Midbrain (tissue), 1 donor: ENCODE data around the gene NTPCR.
"Not testable (repeated sequence)": the region's sequence is repeated elsewhere in the genome, so short reads cannot be mapped to it uniquely, and the experiment has no call there.

ENCODE experiments used
- DNase-seq: peaks from one replicate; lab custom pipeline; 2025; lab: John Stamatoyannopoulos, UW

NTPCR gene, protein sequence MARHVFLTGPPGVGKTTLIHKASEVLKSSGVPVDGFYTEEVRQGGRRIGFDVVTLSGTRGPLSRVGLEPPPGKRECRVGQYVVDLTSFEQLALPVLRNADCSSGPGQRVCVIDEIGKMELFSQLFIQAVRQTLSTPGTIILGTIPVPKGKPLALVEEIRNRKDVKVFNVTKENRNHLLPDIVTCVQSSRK

DNA sequence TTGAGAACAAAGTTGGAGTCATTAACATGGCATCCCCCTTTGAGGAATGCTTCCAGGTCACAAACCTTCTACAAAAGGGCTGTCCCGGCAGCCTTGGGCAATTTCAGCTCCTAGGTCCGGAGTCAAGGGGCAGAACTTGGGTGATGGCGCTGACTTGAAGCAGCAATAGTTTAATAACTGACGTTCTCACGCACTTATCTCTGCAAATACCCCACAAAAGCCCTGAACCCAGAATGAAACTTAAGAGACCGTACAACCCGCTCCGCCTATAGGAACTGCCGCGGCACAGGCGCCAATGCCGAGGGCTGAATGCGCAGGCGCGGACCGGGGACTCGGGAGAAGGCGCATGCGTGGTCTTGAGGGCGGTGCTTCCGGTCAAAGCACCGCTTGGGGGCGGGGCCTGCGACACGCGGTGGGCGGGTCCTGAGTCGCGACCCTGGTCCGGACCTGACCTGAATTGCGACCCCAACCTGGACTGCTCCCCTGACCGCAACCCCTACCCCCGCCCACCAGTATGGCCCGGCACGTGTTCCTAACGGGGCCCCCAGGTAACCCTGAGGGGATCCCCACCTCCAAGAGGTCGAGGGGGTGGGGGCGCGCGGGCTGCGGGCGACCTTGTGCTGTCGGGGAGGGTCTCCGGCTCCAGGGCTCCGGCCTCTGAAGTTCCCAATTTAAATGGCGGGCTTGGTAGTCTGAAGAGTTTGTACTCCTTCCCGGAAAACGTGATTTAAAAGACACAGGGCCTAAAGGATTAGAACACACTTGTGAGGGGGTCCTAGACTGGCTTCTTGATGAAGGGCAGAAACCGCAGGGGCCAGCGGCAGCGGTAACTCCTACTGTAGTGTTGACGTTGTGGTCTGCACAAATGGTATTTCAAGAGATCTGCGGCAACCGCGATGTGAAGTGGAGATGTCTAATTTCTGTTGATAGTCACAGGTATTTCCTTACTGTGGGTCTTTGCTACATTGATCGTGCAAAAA is at the start of gene NTPCR:
NTPCR (plus strand) TSS at position 415 of the 980 bp plus-strand sequence; CDS start at position 515, 100 bp downstream.
- DNase-seq = peak; percentile 95

DNA sequence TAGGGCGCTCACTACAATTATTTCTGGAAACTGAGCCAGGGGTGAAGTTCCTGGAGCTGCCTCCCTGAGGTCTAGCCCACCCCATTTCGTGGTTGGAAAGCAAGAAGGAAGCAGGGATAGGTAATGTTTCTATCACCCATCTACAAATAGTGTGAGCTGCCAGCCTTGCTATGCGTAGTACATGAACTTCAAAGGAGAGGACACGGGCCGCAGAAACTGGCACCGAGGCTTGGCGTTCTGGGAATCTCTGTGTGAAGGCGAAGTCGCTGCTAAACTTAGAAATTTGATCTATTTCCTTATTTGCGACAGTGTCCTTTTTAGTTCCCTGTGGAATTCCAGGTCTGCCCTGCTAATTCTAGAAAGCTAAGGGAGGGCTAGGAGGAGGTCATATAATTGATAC is 49.6 kb upstream of the NTPCR start:
- no peak for DNase-seq

DNA sequence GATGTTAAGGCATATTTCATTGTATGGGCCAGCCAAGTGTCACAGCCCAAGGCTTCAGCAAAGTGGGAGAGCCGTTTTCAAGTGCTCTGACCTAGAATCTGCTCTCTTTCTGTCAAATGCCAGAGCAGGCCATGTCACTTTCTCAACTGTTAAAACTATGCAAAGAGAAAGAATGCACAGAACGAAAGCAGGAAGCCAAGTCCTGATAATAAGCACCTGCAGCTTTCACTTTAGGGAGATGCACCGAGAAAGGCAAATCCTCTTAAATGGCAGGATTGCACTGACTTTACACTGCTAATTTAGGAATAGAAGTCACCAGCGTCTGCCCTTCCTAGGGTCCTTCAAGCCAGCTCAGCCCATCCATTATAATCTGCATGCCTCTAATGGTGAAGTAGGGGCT is 49.2 kb upstream of the NTPCR start:
- DNase-seq = no peak

DNA sequence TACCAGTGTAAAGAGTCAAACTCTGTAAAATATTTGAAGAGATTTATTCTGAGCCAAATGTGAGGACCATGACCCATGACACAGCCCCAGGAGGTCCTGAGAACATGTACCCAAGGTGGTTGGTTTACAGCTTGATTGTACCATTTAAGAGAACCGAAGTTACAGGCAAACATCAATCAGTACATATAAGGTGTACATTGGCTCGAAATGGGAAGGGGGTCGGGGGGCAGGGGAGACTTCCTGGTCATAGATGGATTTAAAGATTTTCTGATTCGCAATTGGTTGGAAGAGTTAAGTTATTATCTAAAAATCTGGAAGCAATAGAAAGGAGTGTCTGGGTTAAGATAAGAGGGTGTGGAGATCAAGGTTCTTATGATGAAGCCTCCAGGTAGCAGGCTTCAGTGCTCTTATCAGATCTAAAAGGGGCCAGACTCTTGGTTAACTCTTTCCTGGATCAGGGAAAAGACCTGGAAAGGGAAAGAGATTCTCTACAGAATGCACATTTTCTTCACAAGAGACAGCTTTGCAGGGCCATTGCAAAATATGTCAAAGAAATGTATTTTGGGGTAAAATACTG is 47.5 kb upstream of the NTPCR start:
- DNase-seq = no peak

DNA sequence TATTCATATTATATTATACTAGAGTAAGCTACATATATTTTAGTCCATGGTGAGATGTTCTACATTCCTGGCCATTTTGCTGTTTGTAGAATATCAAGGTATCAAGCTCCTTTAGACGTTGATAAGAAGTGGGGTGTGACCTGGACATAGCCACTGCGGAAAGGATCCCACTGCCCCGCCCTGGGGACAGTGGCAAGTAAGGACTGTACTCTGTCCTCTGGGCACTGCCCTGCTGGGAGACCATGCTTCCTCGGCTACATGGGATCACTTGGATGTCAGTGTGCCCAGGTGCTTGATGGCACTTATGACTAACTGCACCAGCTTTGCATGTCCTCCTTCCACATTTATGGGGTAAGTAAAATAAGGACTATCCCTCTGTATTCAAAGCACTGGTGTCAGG is 46.3 kb upstream of the NTPCR start:
- DNase-seq = no peak

DNA sequence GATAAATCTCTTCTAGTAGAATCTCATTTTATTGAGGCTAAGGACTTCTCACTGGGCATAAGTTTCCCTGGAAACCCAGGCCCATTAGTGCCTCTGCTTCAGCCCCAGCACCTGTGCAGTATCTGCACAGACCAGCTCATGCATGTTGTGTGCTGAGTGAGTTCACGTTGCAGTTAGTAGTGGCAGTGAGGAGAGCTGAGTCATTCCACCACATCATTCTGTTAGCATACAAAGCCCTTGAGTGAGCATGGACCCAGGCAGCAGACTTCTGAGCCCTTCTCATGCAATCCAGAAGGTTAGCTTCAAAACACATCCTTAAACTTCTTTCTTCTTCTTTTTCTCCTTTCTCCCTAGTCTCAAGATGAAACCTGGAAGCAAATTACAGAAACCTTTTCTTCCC is 45.8 kb upstream of the NTPCR start:
- DNase-seq = no peak

DNA sequence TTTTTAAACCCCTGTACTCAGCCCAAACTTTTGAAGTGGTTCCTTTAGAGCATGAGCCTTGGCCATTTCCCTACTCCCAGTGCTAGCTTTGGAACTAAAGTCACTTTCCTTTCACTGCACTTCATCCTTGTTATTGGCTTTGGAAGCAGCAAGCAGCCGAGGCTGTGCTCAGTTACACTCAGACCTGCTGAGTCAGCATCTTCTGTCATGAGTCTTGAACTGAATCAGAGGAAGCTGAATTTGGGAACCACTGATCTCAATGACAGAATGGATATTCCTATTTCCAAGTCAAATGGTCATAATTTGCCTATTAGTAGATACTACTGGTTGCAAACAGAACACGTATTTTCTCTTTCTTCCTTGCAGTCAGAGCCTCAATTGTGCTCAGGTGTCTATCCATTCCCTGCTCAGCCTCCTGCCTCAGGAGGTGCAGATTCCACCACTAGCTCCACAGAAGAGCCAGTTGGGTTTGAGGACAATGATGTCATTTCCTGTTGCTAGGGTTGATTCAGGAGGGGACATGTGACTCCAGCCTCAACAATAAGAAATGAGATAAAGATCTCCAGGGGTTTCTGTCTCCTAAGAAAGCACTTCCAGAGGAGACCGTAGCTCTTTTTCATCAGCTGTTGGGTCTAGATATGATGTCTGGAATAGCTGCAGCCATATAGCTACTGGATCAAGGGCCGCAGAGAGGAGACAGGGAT is 44.9 kb upstream of the NTPCR start:
- DNase-seq = no peak

DNA sequence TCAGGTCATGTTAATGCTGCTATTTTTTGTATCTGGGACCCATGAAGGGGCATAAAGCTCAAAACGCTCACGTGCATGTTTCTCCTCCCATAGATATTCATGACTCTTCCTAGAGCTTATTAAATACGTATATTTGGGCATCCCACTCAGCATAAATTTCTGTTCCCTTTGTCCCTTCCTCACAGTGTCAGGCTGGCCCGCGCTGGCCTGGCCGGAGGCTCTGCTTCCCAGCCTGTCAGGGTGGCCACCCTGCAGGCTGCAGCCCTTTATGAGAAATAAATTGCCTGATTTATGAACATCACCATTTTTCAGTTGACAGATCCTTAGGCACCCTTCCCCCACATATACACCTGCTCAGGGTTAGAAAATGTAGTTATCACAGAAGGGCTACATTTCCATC is 44.0 kb upstream of the NTPCR start:
- DNase-seq = no peak

DNA sequence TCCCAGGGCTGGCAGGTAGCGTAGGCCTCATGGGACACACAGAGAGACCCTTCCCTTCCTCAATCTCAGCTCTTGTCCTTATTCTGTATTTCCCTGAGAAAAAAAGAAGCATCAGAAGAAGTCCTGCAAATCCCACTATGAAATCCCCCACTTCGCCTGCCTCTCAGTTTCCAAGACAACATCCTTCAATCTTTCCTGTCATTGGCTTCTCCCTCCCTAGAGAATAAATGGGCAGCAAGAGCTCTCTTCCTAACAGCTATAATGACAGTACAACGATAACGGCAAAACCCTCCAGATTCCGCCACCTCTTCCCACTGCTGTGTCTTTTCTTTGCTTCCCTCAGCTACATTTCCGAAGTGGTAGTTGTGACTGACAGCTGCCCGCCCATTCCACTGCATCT is 41.6 kb upstream of the NTPCR start:
- DNase-seq = no peak

DNA sequence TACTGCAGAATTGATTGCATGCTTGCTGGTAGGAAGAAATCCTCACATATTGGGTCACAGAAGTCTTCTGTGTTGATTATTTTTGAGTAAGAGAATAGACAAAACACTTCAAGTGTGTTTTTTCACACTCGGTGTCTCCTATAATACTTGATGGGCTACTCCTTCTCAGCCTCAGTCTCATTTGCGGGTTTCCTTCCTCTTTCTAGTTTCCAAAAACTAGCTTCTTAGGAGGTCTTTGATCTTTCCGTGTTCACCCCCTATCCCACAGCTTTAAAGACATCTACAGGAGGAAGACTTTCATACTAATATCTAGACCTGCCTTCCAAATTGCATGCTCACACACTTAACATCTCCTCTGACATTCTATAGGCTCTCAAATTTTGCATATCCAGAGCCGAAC is 40.7 kb upstream of the NTPCR start:
- no peak for DNase-seq

DNA sequence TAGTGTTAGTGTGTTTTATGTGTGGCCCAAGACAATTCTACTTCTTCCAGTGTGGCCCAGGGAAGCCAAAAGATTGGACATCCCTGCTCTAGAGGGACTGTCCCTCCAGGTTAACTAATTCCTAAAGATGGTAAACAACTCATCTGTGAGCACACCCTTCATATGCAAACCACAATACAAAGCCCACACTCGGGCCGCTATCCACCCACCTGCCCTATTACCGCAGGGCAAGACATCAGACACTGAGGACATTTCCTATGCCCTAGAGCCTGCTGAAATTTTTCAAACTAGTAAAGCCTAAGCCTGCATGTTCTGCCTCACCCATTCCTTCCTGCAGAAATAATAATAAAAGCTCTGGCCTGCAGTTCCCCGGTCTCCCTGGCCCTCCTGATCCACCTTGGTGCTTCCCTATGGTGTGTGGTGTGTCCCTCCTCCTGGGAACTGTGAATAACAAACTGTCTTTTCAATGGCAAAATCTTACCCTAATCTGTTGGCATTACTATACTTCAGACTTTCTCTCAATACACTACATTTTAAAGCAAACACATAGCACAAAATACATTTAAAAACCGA is 39.3 kb upstream of the NTPCR start:
- no peak for DNase-seq

DNA sequence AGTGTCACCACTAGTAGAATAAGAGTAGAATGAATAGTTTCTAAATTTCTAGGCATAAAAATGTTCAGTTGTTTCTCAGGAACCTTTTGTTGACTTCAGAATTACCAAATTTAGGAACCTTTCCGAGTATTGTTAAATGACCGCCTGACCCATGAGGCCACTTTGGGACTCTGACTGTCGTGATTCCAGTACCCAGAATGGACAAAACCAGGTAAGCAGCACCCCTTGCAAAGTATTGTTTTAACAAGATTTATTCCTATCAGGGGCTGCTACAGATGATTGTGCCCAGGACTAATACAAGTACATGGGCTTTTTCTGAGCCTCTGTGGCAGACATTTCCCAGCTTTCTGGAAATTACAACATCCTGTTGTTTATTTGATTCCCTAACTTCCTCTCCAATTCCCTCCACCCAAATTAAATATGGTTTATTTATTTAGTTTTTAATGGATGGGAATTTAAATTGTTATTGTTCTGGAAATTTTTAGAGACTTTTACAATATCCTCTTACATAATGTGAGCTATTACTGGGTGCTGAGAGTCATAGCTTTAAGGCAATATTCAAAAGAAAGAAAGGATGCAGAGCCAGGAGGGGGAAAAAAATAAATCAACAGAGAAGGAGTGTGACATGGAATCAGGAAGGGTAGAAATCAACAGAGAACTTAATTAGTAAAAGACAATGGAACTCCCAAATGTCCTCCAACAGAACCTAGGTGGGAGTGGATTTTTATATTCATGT is 37.4 kb upstream of the NTPCR start:
- no peak for DNase-seq

DNA sequence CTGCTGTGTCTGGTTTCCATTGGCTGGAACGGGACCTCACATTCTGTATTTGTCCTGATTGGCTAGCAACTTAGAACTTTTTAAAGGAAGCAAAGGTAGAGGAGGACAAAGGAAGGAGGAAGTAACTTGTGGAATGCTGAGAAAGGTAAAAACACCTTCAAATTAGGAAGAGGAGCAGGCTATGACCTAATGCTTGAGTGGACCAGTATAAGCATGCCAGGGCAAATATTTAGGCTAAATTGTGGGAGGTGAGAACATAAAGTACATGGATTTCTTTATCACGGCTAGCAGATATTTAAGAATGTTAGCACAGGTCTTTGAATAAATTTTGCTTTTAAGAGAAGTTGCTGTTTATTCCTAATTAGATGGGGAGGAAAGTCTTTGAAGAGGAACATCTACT is 36.1 kb upstream of the NTPCR start:
- DNase-seq = not testable (repeated sequence)

DNA sequence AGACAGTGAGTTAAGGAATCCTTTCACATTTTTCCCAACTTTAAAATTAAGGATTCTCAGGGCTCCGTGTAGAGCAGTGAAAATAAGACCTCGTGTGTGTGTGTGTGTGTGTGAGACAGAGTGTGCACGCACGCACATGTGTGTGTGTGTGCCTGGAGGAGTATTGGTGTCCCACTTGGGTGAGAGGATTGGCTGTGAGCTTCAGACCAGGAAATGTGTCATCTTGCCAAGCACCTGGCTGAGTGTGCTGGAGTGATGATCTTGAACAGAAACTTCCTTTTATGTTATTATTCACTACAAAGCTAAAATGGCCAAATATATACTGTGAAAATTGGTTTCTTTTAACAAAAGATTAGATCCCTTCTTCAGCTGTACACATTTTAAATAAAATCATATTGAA is 35.2 kb upstream of the NTPCR start:
- no peak for DNase-seq

DNA sequence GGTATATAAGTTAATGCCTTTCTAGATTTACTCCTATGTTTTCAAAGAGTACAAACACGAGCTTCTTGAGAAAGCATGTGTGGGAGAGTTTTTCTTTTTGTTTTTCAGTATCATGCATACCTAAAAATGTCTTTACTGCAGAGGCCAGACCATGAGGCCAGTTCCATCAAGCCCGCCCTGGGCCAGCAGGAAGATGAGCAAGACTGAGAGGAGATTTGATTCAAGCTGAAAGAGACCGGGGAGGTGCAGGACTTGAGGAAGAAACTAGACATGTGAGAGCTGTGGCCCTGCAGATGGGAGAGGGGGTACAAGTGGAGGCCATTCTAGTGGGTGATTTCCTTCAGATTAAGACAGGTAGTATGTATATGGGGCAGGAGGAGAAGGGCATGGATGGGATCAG is 33.4 kb upstream of the NTPCR start:
- DNase-seq = no peak

DNA sequence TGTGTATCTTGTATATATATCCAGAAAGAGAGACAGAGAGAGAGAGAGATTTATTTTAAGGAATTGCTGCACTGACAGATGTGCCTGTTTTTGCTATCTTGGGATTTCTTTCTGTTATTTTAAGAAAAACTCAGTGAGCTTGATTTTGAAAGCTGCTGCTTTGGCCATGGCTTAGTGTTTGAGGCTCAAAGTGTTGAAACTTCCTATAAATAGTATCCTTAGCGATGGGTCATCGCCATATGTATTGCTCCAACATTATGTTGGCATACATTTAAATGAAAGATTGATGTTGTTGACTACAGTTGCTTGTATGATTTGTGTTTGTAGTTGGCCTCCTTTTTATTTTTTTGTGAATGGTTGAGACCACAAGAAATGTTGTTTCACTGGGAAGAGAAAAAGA is 29.0 kb upstream of the NTPCR start:
- DNase-seq = no peak

DNA sequence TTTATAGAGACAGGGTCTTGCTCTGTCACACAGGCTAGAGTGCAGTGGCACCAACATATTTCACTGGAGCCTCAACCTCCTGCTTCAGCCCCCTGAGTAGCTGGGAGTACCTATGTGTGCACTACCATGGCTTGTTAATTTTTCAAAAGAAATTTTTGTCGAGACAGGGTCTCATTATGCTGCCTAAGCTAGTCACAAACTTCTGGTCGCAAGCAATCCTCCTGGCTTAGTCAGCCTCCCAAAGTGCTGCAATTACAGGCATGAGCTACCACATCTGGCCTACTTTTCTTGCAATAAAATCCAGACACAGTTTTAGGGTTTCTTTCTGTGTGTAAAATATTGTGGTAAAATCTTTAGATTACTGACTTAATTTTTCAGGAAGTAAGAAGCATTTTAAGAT is 27.9 kb upstream of the NTPCR start:
- no peak for DNase-seq

DNA sequence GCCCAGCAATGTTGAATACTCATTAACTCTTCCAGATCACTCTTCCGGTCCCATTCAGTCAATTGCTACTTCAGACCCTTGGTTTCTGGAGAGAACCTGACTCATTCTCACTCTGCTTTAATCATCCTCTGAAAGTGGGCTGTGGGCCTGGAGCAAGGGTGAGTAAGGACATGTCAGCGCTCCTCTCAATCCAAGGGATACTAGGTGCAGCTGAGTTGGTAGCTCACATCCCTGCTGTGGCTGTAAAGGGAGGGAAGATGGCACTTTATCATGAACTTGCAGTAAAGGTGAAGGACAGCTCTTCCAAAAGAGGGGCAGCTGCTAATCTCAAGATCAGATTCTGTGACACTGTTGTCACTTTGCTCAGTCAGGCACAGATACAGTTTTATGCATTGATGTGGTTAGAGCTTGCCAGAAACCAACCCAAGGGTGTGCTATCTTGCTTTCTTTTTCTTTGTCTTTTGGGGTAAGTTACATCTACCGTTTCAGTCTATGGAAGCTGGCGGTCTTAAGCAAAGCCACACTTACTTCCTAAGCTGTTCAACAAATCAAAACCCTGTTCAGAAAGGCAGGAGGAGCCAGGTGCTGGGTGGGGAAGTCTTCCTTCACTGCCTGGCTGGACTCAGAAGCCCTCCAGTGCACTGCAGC is 26.5 kb upstream of the NTPCR start:
- DNase-seq = no peak

DNA sequence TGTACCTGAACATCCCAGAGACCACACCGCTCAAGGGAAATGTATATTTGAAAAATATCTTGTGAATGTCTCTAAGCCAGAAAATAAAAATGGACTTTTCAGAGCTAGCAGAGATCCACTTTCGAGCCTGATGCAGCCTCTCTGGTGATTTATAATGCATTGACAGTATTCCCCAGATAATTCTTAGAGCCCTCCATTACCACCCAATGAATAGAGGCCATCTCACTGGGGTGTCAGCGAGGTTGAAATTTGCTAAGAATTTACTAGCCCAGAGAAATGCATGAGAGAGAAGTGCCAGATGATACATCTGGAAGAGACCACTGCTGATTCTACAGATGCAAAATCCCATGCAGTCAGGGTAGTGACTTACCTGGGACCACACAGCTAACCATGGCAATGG is 25.5 kb upstream of the NTPCR start:
- no peak for DNase-seq

DNA sequence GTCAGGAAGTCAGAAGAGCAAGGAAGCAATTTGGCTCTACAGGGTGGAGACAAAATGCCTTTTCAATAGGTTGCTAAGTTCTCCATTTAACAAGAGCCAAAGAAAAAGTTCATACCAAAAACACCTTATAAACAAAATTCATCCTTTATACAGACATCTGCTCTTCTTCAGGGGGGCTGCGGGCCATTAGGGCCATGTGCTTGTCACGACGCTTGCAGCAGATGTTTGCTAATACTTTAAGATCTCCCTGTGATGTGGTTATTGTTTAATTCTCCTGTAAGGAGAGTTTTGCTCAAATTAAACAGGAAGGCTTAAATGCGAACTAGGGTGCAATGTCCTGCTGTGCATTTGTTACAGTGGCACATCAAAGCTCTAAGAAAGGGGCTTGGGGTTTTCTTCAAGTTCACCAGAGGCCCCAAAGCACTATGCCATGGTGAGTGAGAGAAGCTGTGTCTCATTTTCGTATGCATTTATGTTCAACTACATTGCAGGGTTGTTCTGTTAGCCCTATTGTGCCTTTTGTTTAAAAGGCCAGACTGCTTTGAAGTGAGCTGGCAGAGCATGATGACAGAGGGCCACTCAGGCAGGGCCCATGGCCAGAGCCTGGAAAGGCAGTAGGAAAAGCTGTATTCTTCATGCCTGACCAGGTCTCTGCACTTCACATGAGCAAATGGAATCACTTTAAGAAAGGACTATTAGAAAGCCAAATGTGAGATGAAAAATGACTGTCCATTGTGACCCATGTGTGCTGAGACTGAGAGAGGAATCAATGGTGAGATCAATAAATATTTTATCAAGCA is 24.8 kb upstream of the NTPCR start:
- DNase-seq = no peak
